SK-N-MC (cell line): Measurements from ENCODE around the gene NOC4L.
A peak's percentile ranks its signal among the peaks of the same experiment; 100 is the strongest.

ENCODE experiments used
- DNase-seq: peaks from one replicate; pipeline ENCODE4 v3.0.0-alpha.2; 2011; ENCODE audit warnings: low read depth, low spot score
- H3K27ac ChIP-seq: fragments of 200-600 bp; sonication (generic); 2 replicates; pipeline ENCODE4 v1.5.1; 2016; ENCODE audit warnings: mixed run types
- H3K36me3 ChIP-seq: fragments of 200-600 bp; sonication (generic); 2 replicates; pipeline ENCODE4 v1.6.1; 2017; ENCODE audit warnings: antibody characterized with exemption, low read length, mixed read lengths; ENCODE audit not compliant: insufficient read depth
- H3K4me3 ChIP-seq: fragments of 200-600 bp; sonication (generic); 2 replicates; pipeline ENCODE4 v1.5.1; 2016
- H3K9ac ChIP-seq: fragments of 200-600 bp; sonication (generic); 2 replicates; pipeline ENCODE4 v1.8.0; 2017; ENCODE audit warnings: mixed run types, mixed read lengths; ENCODE audit not compliant: insufficient read length
- H3K9me3 ChIP-seq: fragments of 200-600 bp; sonication (generic); 2 replicates; pipeline ENCODE4 v1.6.1; 2017; ENCODE audit warnings: low read depth, mild to moderate bottlenecking, antibody characterized with exemption, low read length, moderate library complexity, mixed read lengths
- EZH2 ChIP-seq: fragments of 200-600 bp; sonication (generic); IDR thresholded peaks from one replicate; pipeline ENCODE4 v1.6.1; 2017; ENCODE audit warnings: antibody characterized with exemption
- FOXP2 ChIP-seq: optimal IDR thresholded peaks from 2 replicates; pipeline ENCODE3; 2011; ENCODE audit warnings: mild to moderate bottlenecking, moderate library complexity; ENCODE audit not compliant: insufficient read depth; ENCODE audit errors: extremely low read length, control extremely low read depth
- POLR2AphosphoS5 ChIP-seq: IDR thresholded peaks from 2 replicates; pipeline ENCODE4 v1.6.1; 2012; ENCODE audit warnings: mild to moderate bottlenecking, low read depth, low read length, borderline replicate concordance

NOC4L gene

DNA sequence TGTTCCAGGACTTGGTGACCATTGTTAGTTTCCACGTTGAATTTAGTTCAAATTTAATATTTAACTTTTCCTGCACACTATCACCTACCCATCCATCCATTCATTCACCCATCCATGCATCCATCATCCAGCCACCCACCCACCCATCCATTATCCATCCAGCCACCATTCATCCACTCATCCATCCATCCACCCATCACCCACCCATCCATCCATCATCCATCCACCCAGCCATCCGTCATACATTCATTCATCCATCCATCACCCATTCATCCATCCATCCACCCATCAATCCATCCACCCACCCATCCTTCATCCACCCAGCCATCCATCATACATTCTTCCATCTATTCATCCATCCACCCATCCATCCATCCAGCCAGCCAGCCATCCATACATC lies 21.8 kb downstream of the NOC4L start:
- H3K4me3 ChIP-seq: no peak overlapping the region
- TF ChIP-seq POLR2AphosphoS5 (no peak), EZH2 (no peak), FOXP2 (no peak)
- H3K36me3 ChIP-seq: no peaks in the 10 kb centered on the region
- H3K27ac ChIP-seq: no peak overlapping the region
- H3K9ac ChIP-seq: no peak overlapping the region
- no peaks in the 10 kb centered on the region for H3K9me3 ChIP-seq
- no peak for DNase-seq

DNA sequence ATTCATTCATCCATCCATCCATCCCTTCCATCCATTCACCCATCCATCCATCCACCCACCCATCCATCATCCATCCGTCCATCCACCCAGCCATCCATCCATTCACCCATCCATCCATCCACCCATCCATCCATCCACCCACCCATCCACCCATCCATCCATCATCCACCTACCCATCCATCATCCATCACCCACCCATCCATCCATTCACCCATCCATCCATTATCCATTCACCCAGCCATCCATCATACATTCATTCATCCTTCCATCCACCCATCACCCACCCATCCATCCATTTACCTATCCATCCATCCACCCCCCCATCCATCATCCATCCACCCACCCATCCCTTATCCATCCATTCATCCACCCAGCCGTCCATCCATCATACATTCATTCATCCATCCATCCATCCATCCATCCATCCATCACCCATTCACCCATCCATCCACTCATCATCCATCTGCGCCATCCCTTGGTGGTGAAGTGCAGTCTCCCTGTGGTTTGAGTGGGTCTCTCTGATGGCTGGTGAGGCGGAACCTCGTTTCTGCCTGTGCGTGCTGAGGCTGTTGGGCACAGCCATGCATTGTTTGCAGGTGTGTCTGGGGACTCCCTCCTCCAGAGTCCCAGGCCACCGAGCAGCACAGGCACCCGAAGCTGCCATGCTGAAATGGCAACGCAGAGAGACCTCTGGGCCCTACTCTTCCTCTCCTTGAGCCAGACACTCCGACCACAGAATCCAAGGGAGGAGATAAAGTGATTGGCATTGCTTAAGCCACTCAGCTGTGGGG lies 22.7 kb downstream of the NOC4L start:
- no peak overlapping the region for H3K9ac ChIP-seq
- H3K4me3 ChIP-seq: no peak overlapping the region
- H3K36me3 ChIP-seq: no peaks in the 10 kb centered on the region
- no peaks in the 10 kb centered on the region for H3K9me3 ChIP-seq
- DNase-seq: no peak
- no peak overlapping the region for H3K27ac ChIP-seq
- no peak for TF ChIP-seq POLR2AphosphoS5
- no peak for TF ChIP-seq EZH2
- no peak for TF ChIP-seq FOXP2

DNA sequence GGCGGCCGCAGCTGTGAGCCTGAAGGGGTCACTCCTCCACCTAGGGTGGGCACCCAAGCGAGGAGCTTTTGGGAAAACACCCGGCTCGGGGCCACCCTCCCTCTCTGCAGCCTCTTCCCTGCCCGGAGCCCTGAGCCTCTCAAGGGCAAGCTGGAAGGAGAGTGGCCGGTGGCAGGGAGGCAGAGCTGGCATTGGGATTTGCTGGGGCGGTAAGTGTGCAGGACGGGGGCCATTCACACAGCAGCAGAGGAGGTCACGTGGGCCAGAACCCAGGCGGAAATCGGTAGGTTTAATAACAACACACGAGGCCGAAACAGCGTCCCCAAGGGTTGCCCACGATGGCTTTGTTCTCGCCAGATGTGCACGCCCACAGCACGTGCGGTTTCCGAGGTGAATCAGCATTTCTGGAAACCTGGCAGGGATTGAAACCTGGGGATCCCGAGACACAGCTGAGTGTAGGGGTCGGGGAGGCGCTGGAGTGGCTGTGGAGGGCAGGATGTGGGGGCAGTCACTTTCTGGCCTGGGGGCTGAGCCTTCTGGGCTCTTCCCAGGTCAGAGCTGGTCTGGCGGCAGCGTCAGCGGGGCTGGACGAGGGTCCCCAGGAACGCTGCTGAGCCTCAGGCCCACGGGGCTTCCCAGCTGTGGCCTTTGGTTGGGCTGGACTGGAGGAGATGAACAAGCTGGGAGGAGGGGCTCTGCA lies 23.5 kb downstream of the NOC4L start:
- no peaks in the 10 kb centered on the region for H3K36me3 ChIP-seq
- TF ChIP-seq FOXP2 (no peak), EZH2 (no peak), POLR2AphosphoS5 (no peak)
- no peak overlapping the region for H3K27ac ChIP-seq
- no peaks in the 10 kb centered on the region for H3K9me3 ChIP-seq
- no peak overlapping the region for H3K9ac ChIP-seq
- no peak for DNase-seq
- H3K4me3 ChIP-seq: no peak overlapping the region

DNA sequence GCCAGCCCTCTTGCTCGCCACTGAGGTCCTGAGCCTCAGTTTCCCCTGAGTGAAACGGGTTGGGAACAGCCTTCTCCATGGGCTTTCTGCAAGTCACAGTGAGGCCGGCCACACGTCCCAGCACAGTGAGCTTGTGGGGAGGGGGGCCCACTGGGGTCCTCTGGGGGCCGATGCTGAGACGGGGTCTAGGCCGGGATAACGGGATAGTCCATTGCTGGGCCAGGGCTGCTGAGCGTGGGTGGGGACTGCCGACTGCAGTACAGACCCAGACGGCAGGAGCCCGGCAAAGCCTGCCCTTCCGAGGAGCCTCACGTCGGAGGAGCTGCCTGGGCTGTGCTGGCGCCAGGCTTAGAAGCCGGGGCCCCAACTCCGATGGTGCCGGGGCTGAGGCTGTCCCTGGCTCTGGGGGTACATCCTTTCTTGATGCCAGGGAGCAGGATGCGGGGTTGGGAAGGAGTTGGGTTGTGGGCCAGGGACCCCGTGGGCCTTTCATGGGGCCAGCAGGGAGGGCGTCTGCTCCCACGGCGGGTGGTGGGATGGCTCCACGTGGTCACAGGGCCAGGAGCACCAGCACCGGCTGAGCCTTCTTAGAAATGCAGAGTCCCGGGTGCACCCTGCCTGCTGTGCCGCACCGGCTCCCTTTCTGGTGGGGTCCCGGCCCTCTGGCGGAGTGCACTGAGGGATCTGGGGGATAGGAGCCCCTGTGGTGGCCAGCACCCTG lies 24.2 kb downstream of the NOC4L start:
- no peaks in the 10 kb centered on the region for H3K36me3 ChIP-seq
- TF ChIP-seq EZH2 (no peak), FOXP2 (no peak), POLR2AphosphoS5 (no peak)
- no peak overlapping the region for H3K9ac ChIP-seq
- no peak for DNase-seq
- H3K27ac ChIP-seq: no peak overlapping the region
- H3K4me3 ChIP-seq: no peak overlapping the region
- no peaks in the 10 kb centered on the region for H3K9me3 ChIP-seq

DNA sequence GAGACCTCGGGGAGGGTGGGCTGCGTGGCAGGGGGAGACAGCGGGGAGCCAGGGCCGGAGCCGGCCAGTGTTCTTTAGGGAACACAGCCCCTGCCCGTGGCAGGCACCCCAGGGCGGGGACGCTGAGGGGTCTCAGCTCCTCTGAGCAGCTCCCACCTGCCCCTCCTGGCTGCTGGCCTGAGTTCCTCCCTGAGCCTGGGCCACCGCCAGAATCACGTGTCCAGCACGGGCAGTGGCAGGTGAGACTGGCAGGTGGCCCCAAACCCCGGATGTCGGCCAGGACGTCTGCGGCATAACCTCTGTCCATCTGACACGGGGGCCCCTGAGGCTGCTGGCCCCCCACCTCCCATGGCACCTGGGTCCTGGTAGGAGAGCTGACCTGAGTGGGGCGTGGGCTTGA lies 25.1 kb downstream of the NOC4L start:
- no peak for DNase-seq
- no peak overlapping the region for H3K4me3 ChIP-seq
- no peak for TF ChIP-seq FOXP2
- no peak for TF ChIP-seq EZH2
- no peak for TF ChIP-seq POLR2AphosphoS5
- 0 out of 2 replicates have a peak overlapping the region, but pooled peaks have one; percentile 85 for H3K27ac ChIP-seq
- H3K36me3 ChIP-seq: no peaks in the 10 kb centered on the region
- no peak overlapping the region for H3K9ac ChIP-seq
- no peaks in the 10 kb centered on the region for H3K9me3 ChIP-seq

DNA sequence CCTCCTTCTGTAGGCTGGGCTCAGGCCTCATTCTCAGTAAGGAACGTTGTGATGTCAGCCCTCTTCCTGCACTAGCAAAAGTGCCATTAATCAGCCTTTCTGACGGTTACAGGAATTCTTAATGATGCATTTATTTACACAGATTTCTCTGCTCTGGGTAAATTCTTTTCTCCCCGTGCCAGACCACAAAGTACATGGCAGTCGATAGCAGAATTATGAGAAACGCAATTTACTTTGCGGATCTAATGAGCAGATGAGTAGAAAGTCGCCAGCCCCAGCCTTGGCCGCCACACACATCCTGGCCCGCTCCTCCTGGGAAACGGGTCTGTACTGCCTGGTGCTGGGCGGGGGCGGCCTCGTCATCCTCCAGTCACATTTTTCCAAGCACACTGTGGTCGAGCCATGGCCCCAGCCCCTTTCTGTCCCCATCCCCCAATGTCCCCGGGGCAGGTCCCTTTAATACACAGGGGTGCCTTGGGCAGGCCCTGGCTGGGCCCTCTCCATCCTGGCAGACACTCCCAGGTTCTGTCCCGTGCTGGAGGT lies 25.9 kb downstream of the NOC4L start:
- H3K27ac ChIP-seq: peak overlapping the region; percentile 85

DNA sequence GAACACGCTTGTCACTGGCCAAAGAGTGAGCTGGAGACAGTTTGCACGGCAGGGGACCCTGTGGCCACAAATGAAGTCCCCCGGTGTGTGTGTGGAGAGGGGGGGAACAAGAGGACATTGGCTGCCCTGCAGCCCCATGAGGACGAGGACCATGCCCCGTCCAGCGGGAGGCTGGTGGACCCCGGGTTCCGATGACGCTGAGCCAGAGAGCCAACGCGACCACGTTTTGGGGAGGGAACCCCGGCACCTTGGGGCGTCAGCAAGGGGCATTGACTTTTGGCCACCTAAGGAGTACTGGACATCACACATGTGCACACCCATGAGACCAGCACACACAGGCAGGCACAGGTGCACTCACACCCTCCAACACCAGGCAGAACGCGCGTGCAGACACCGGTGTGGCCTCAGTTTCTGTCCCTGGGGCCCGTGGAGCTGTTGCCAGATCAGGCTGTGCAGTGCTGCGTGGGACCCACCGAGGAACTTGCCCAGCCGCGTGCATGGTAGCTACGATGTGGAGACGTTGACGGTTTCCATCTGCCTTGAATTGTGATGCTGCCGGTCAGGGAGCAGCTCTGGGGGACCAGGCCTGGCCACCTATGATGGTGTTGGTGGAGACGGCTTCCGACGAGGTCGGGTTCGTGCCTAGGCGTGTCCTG lies 26.5 kb downstream of the NOC4L start:
- TF ChIP-seq POLR2AphosphoS5 (no peak), FOXP2 (no peak), EZH2 (no peak)
- Histone ChIP-seq H3K9ac (no peak overlapping the region), H3K9me3 (no peaks in the 10 kb centered on the region), H3K36me3 (no peaks in the 10 kb centered on the region), H3K27ac (peak overlapping the region; percentile 85), H3K4me3 (peak overlapping the region; percentile 61)
- no peak for DNase-seq

More for the DNA sequence above, 25.9 kb downstream of the NOC4L start:
- no peak overlapping the region for H3K9ac ChIP-seq
- peak; percentile 87 for TF ChIP-seq FOXP2
- TF ChIP-seq EZH2: no peak
- no peaks in the 10 kb centered on the region for H3K9me3 ChIP-seq
- H3K4me3 ChIP-seq: peak overlapping the region; percentile 61
- no peaks in the 10 kb centered on the region for H3K36me3 ChIP-seq
- DNase-seq: peak; percentile 78
